ENCODE measurements around the gene AARSD1. TPM values are rescaled to one million over a fixed set of nuclear protein-coding genes. Genes with fewer than 3 reads are reported as not detected.

AARSD1 gene
- total and polyA plus RNA-seq, 2 donors (not counting 1 experiment from before 2014, with no cell fraction given), result 56.5 to 60.0 TPM

- POLR2A ChIA-PET, result interaction anchor here (0.6 to 2.3 kb wide), 14 partner anchors 8 to 389 kb away, joined by 4 to 24 read pairs (median 12); partner anchors contain the start of genes AARSD1, IFI35, NBR1 and RND2
- Histone ChIP-seq H3K4me3 (ENCODE audit: control extremely low read depth in 1 of 5, extremely low read depth in 1 of 5, insufficient read depth in 1 of 5, low read depth in 2 of 5, low read length in 4 of 5) (peak overlapping the region; percentile 70 to 94 (median 84)), H2AFZ (ENCODE audit: insufficient read depth, low read depth, low read length, poor library complexity, severe bottlenecking) (peak overlapping the region; percentile 83), H3K9ac (ENCODE audit: low read length) (peak overlapping the region; percentile 98), H3K36me3 (replicated peaks in 1 of 2; ENCODE audit: control extremely low read depth in 1 of 2, control insufficient read depth in 1 of 2, extremely low read depth in 1 of 2, insufficient read depth in 2 of 2, low read length in 1 of 2) (peaks cover 0 to 42% of the 10 kb centered on the region in 2 experiments), H3K27ac (ENCODE audit: low read length in 2 of 2) (peak overlapping the region; percentile 89 to 96), H3K9me3 (ENCODE audit: control extremely low read depth in 1 of 3, control insufficient read depth in 2 of 3, insufficient read depth in 1 of 3, low read length in 2 of 3) (no peaks in the 10 kb centered on the region), H3K27me3 (replicated peaks in 1 of 4; ENCODE audit: control extremely low read depth in 1 of 4, control insufficient read depth in 3 of 4, insufficient read depth in 4 of 4, low read length in 3 of 4) (no peaks in the 10 kb centered on the region), H3K4me2 (replicated peaks; ENCODE audit: low read depth, low read length, poor library complexity, severe bottlenecking) (peak overlapping the region; percentile 77), H4K20me1 (ENCODE audit: control insufficient read depth, insufficient read depth, low read length, poor library complexity, severe bottlenecking) (peaks cover 16% of the 10 kb centered on the region), H3K79me2 (ENCODE audit: control insufficient read depth, insufficient read depth, low read length) (peaks cover 17% of the 10 kb centered on the region), H3K4me1 (ENCODE audit: control insufficient read depth in 2 of 2, insufficient read depth in 2 of 2, low read length in 2 of 2) (peaks cover 20 to 22% of the 10 kb centered on the region in 2 donors)
- Mint-ChIP-seq H3K27me3 (no peaks in the 10 kb centered on the region), H3K4me3 (peak overlapping the region; percentile 96), H3K27ac (peak overlapping the region; percentile 88), H3K9me3 (ENCODE audit: insufficient read depth) (no peaks in the 10 kb centered on the region), H3K4me1 (peaks cover 35% of the 10 kb centered on the region)
- CTCF ChIA-PET, result interaction anchor here (0.7 to 3.8 kb wide), 14 partner anchors 8 to 548 kb away, joined by 3 to 54 read pairs (median 6); partner anchors contain the start of genes AARSD1, DHX8, IFI35 and NBR1
- WGBS (ENCODE audit: insufficient coverage), result no CpG with 5 or more reads among the region's 10 CpGs
- no peak for ATAC-seq (ENCODE audit: low read depth)
- TF ChIP-seq CTCF (IDR thresholded peaks at IDR 0.05), result no peak
- TF ChIP-seq EZH2 (IDR thresholded peaks at IDR 0.05; ENCODE audit: borderline replicate concordance, insufficient read depth, low read depth, low read length, poor library complexity, severe bottlenecking), result no peak
- intact Hi-C loops (cut with micrococcal nuclease), result loop anchor here (2.0 to 10.0 kb wide), 4 partner anchors 214 to 612 kb away; partner anchors contain the start of genes PSMC3IP and STAT3
- DNase-seq, result no peak
Measured at GRCh38 chr17:42999003-42999525, 34.8 kb upstream of the AARSD1 start.

Data from B cell (primary cell).